OCI-LY1 (cell line): ENCODE data around the gene CCNY.

Experiments
- H2AFZ ChIP-seq: fragments of 200-600 bp; sonication (generic), shearing (Covaris generic); 2 replicates; pipeline ENCODE4 v1.6.0; 2014; ENCODE audit warnings: antibody characterized with exemption, mild to moderate bottlenecking, low read length
- H3F3A ChIP-seq: fragments of 200-600 bp; sonication (generic), shearing (Covaris generic); 2 replicates; pipeline ENCODE4 v1.6.0; 2014; ENCODE audit warnings: mild to moderate bottlenecking, antibody characterized with exemption, low read length, moderate library complexity; ENCODE audit not compliant: insufficient read depth
- H3K27ac ChIP-seq: fragments of 200-600 bp; sonication (generic); 2 replicates; pipeline ENCODE4 v1.5.1; 2014; ENCODE audit warnings: low read length, mixed run types, mild to moderate bottlenecking, low read depth; ENCODE audit not compliant: poor library complexity, severe bottlenecking
- H3K27me3 ChIP-seq: fragments of 200-600 bp; sonication (generic); 2 replicates; pipeline ENCODE4 v1.6.0; 2014; ENCODE audit warnings: antibody characterized with exemption, mild to moderate bottlenecking, low read length, moderate library complexity; ENCODE audit not compliant: insufficient read depth
- H3K36me3 ChIP-seq: fragments of 200-600 bp; sonication (generic); 2 replicates; pipeline ENCODE4 v1.6.1; 2014; ENCODE audit warnings: mild to moderate bottlenecking, antibody characterized with exemption, low read length, moderate library complexity, mixed read lengths; ENCODE audit not compliant: insufficient read depth
- H3K4me1 ChIP-seq: fragments of 200-600 bp; sonication (generic); 2 replicates; pipeline ENCODE4 v1.5.1; 2014; ENCODE audit warnings: mild to moderate bottlenecking, low read length, moderate library complexity; ENCODE audit not compliant: insufficient read depth, severe bottlenecking
- H3K4me2 ChIP-seq: fragments of 200-600 bp; sonication (generic), shearing (Covaris generic); 2 replicates; pipeline ENCODE4 v1.6.1; 2014; ENCODE audit warnings: low read length
- H3K4me3 ChIP-seq: fragments of 200-600 bp; sonication (generic); 2 replicates; pipeline ENCODE4 v1.5.1; 2014; ENCODE audit warnings: low read length, low read depth, mild to moderate bottlenecking, mixed read lengths; ENCODE audit not compliant: poor library complexity, severe bottlenecking
- H3K79me2 ChIP-seq: fragments of 200-600 bp; shearing (Covaris generic); 2 replicates; pipeline ENCODE4 v1.6.1; 2016; ENCODE audit warnings: mixed run types, low read length, mixed read lengths; ENCODE audit not compliant: insufficient read depth
- H3K9ac ChIP-seq: fragments of 200-600 bp; sonication (generic), shearing (Covaris generic); 2 replicates; pipeline ENCODE4 v1.6.1; 2014; ENCODE audit warnings: mild to moderate bottlenecking, low read length, mixed read lengths
- H3K9me2 ChIP-seq: fragments of 200-600 bp; sonication (generic), shearing (Covaris generic); 2 replicates; pipeline ENCODE4 v1.6.1; 2014; ENCODE audit warnings: low read depth, mild to moderate bottlenecking, low read length, mixed read lengths
- H3K9me3 ChIP-seq: fragments of 200-600 bp; shearing (Covaris generic); 2 replicates; pipeline ENCODE4 v1.6.1; 2014; ENCODE audit warnings: low read length, mixed read lengths
- H4K20me1 ChIP-seq: fragments of 200-600 bp; sonication (generic), shearing (Covaris generic); 2 replicates; pipeline ENCODE4 v1.6.0; 2016; ENCODE audit warnings: mild to moderate bottlenecking, low read length; ENCODE audit not compliant: insufficient read depth
- EZH2 ChIP-seq: fragments of 200-600 bp; sonication (generic), shearing (Covaris generic); IDR thresholded peaks from 2 replicates; pipeline ENCODE4 v1.8.0; 2017; ENCODE audit warnings: borderline replicate concordance, mixed run types, mild to moderate bottlenecking, antibody characterized with exemption, low read length, moderate library complexity, mixed read lengths
- TF ChIP-seq, protein P1 (sequence below): fragments of 200-600 bp; sonication (generic), shearing (Covaris generic); IDR thresholded peaks from 2 replicates; pipeline ENCODE4 v1.5.1; 2017; ENCODE audit warnings: mild to moderate bottlenecking, antibody characterized with exemption, low read length, moderate library complexity, mixed read lengths

CCNY gene

DNA sequence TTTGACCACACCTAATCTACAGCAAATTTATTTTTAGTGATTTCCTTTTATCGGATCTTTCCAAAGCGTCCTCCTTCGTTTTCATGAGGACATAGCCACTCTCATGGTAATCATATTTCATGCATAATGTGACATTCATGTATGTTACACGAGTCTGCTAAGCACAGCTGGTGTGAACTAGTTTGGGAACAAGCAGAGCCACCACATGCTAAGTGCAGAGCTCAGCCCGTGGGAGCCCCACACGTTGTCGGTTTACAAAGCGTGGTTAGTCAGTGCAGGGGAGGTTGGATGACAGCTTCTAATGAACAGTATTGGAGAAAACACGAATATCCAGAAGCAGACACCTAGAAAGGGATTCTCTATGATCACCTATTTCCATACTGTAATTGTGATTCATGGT is 190.4 kb downstream of the CCNY start:
- H3K79me2 ChIP-seq = no peaks in the 10 kb centered on the region
- no peaks in the 10 kb centered on the region for H3K27me3 ChIP-seq
- H3K4me1 ChIP-seq = peaks cover 20% of the 10 kb centered on the region
- no peaks in the 10 kb centered on the region for H3F3A ChIP-seq
- H3K4me3 ChIP-seq = no peak overlapping the region
- H2AFZ ChIP-seq = no peak overlapping the region
- H4K20me1 ChIP-seq = no peaks in the 10 kb centered on the region
- H3K27ac ChIP-seq = no peak overlapping the region
- H3K9me3 ChIP-seq = no peaks in the 10 kb centered on the region
- TF ChIP-seq, protein P1, sequence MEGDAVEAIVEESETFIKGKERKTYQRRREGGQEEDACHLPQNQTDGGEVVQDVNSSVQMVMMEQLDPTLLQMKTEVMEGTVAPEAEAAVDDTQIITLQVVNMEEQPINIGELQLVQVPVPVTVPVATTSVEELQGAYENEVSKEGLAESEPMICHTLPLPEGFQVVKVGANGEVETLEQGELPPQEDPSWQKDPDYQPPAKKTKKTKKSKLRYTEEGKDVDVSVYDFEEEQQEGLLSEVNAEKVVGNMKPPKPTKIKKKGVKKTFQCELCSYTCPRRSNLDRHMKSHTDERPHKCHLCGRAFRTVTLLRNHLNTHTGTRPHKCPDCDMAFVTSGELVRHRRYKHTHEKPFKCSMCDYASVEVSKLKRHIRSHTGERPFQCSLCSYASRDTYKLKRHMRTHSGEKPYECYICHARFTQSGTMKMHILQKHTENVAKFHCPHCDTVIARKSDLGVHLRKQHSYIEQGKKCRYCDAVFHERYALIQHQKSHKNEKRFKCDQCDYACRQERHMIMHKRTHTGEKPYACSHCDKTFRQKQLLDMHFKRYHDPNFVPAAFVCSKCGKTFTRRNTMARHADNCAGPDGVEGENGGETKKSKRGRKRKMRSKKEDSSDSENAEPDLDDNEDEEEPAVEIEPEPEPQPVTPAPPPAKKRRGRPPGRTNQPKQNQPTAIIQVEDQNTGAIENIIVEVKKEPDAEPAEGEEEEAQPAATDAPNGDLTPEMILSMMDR = no peak
- TF ChIP-seq EZH2 = no peak
- H3K9ac ChIP-seq = no peak overlapping the region
- H3K36me3 ChIP-seq = peaks cover 3% of the 10 kb centered on the region; the same call in 1 of the 2 replicates
- H3K9me2 ChIP-seq = no peaks in the 10 kb centered on the region
- no peak overlapping the region for H3K4me2 ChIP-seq

DNA sequence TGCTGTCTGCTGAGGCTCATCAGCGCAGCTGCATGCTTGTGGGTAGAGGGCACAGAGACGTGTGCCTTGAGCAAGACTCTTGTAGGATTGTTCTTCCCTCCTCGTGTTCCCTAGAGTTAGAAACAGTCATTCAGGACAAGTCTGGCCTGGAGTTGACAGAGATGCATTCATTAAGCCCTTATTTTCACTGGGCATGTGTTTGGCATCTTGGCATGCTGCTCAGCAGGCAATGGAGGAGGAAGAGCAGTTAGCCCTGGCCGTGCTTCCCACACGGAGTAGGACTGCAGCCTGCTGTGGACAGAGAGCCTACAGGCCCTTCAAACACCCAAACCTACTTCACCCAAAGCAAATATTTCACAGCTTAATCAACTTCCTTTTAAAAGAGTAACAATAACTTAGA is 195.8 kb downstream of the CCNY start:
- TF ChIP-seq EZH2 = no peak
- TF ChIP-seq, protein P1 = no peak
- Histone ChIP-seq H4K20me1 (no peaks in the 10 kb centered on the region), H3F3A (no peaks in the 10 kb centered on the region), H3K27me3 (no peaks in the 10 kb centered on the region), H3K36me3 (peaks cover 21% of the 10 kb centered on the region), H3K9me3 (0 out of 2 replicates have a peak, but pooled peaks cover 4% of the 10 kb centered on the region), H2AFZ (no peak overlapping the region), H3K4me3 (no peak overlapping the region), H3K9me2 (no peaks in the 10 kb centered on the region), H3K4me2 (no peak overlapping the region), H3K4me1 (peaks cover 12% of the 10 kb centered on the region), H3K79me2 (no peaks in the 10 kb centered on the region), H3K27ac (no peak overlapping the region), H3K9ac (no peak overlapping the region)

DNA sequence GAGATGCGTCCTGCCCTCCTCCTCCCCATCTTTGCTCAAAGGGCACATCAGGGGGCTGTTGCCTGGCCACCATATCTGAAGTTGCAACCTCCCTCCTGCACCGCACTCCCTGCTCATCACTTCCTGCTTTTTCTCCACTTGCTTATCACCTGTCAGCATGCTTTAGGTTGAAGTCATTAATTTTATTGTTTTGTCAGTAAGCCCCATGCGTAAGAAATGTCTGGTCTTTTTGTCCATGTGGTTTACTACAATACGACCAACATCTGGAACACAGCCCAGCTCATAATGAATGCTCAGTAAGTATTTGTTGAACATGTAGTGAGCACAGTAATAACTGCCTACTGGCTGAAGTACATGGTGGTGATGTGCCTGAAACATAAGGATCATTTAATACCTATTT is 197.3 kb downstream of the CCNY start:
- no peak for TF ChIP-seq EZH2
- TF ChIP-seq, protein P1 = no peak
- Histone ChIP-seq H3K9me2 (no peaks in the 10 kb centered on the region), H3K36me3 (peaks cover 25% of the 10 kb centered on the region), H2AFZ (no peak overlapping the region), H3K9me3 (0 out of 2 replicates have a peak, but pooled peaks cover 4% of the 10 kb centered on the region), H3K79me2 (no peaks in the 10 kb centered on the region), H3K9ac (no peak overlapping the region), H4K20me1 (no peaks in the 10 kb centered on the region), H3K4me2 (no peak overlapping the region), H3K4me1 (no peaks in the 10 kb centered on the region), H3F3A (no peaks in the 10 kb centered on the region), H3K27me3 (no peaks in the 10 kb centered on the region), H3K27ac (no peak overlapping the region), H3K4me3 (no peak overlapping the region)
